ENCODE data around the gene SHH. TPM values are rescaled to one million over a fixed set of nuclear protein-coding genes. Genes with fewer than 3 reads are reported as not detected.

SHH gene
- total and polyA plus RNA-seq, 2 experiments from 2014 or later: not detected

DNA sequence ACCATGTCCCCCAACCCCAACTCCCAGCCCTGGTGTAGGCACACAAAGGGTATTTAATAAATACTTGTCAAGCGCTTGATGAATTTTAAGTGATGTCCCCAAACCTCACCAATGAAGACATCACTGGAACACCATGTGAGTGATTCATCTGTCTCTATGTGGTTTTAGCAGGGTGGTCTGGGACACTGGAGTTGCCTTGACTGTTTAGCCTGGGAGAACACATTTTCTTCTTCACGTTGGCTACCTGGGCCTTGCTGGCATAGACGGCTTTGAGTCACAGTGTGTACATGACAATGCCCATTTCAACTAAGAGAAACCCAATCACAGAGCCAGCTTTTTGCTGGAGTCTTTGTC lies 24.8 kb upstream of the SHH start:
- H3K4me1 ChIP-seq (ENCODE audit: insufficient read depth): no peaks in the 10 kb centered on the region; the same call in 1 of the 2 replicates
- Mint-ChIP-seq H3K36me3 (ENCODE audit: low read depth) (no peaks in the 10 kb centered on the region), H3K4me3 (no peak overlapping the region), H3K27me3 (ENCODE audit: insufficient read depth, low read depth, poor library complexity) (peaks cover 9% of the 10 kb centered on the region), H3K27ac (no peak overlapping the region), H3K4me1 (peaks cover 16% of the 10 kb centered on the region), H3K9me3 (no peaks in the 10 kb centered on the region)
- DNase-seq (ENCODE audit: low spot score) (no peak), ATAC-seq (no peak)
- no peaks in the 10 kb centered on the region for H3K79me2 ChIP-seq (replicated peaks; ENCODE audit: insufficient read depth)
- H3K4me2 ChIP-seq: no peak overlapping the region
- H3K4me3 ChIP-seq: no peak overlapping the region
- no peaks in the 10 kb centered on the region for H3K9me2 ChIP-seq (ENCODE audit: insufficient read depth)
- no peaks in the 10 kb centered on the region for H3K27me3 ChIP-seq (ENCODE audit: insufficient read depth)
- H3K36me3 ChIP-seq (ENCODE audit: insufficient read depth): no peaks in the 10 kb centered on the region
- no peaks in the 10 kb centered on the region for H4K20me1 ChIP-seq (replicated peaks; ENCODE audit: insufficient read depth)
- TF ChIP-seq ZNF114 (CRISPR knock-in tag; IDR thresholded peaks at IDR 0.05): no peak
- no peak for TF ChIP-seq EZH2phosphoT487 (IDR thresholded peaks at IDR 0.05; ENCODE audit: unreplicated experiment)
- TF ChIP-seq, protein P1, sequence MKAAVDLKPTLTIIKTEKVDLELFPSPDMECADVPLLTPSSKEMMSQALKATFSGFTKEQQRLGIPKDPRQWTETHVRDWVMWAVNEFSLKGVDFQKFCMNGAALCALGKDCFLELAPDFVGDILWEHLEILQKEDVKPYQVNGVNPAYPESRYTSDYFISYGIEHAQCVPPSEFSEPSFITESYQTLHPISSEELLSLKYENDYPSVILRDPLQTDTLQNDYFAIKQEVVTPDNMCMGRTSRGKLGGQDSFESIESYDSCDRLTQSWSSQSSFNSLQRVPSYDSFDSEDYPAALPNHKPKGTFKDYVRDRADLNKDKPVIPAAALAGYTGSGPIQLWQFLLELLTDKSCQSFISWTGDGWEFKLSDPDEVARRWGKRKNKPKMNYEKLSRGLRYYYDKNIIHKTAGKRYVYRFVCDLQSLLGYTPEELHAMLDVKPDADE (IDR thresholded peaks at IDR 0.05): no peak
- TF ChIP-seq, protein P2, sequence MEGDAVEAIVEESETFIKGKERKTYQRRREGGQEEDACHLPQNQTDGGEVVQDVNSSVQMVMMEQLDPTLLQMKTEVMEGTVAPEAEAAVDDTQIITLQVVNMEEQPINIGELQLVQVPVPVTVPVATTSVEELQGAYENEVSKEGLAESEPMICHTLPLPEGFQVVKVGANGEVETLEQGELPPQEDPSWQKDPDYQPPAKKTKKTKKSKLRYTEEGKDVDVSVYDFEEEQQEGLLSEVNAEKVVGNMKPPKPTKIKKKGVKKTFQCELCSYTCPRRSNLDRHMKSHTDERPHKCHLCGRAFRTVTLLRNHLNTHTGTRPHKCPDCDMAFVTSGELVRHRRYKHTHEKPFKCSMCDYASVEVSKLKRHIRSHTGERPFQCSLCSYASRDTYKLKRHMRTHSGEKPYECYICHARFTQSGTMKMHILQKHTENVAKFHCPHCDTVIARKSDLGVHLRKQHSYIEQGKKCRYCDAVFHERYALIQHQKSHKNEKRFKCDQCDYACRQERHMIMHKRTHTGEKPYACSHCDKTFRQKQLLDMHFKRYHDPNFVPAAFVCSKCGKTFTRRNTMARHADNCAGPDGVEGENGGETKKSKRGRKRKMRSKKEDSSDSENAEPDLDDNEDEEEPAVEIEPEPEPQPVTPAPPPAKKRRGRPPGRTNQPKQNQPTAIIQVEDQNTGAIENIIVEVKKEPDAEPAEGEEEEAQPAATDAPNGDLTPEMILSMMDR (conservative IDR thresholded peaks at IDR 0.05; ENCODE audit: low read depth in 2 of 2): no peak
- TF ChIP-seq REST (IDR thresholded peaks at IDR 0.05; ENCODE audit: unreplicated experiment): no peak
- no peak for TF ChIP-seq CREB1 (CRISPR knock-in tag; IDR thresholded peaks at IDR 0.05; ENCODE audit: low read depth)
- TF ChIP-seq NANOG (IDR thresholded peaks at IDR 0.05; ENCODE audit: borderline replicate concordance): no peak
- no peak for TF ChIP-seq ZNF331 (CRISPR knock-in tag; IDR thresholded peaks at IDR 0.05; ENCODE audit: low read depth)
- TF ChIP-seq STAT1 (IDR thresholded peaks at IDR 0.05; ENCODE audit: unreplicated experiment): no peak
- no peak for TF ChIP-seq EZH2 (IDR thresholded peaks at IDR 0.05; ENCODE audit: low read depth, unreplicated experiment)
- no peak for TF ChIP-seq POLR2AphosphoS5 (IDR thresholded peaks at IDR 0.05; ENCODE audit: low read depth)
- no peak for TF ChIP-seq ZNF462 (CRISPR knock-in tag; IDR thresholded peaks at IDR 0.05)
- no peak for TF ChIP-seq JUNB (IDR thresholded peaks at IDR 0.05; ENCODE audit: unreplicated experiment)
- no peaks in the 10 kb centered on the region for H3F3A ChIP-seq (replicated peaks; ENCODE audit: low read depth)
- H3K27ac ChIP-seq (ENCODE audit: low read depth): no peak overlapping the region
- H2AFZ ChIP-seq: no peak overlapping the region

Measured in GM23338 (cell line).